GM23338 (cell line): ENCODE measurements around the gene UQCRC2. TPM values are rescaled to one million over a fixed set of nuclear protein-coding genes. Genes with fewer than 3 reads are reported as not detected.

Source experiments
- ATAC-seq: fragments of 200-7000 bp; cut with Tn5 transposase; 3 replicates; pipeline ENCODE4 v1.9.1; 2020
- DNase-seq: peaks from one replicate; pipeline ENCODE4 v3.0.0-alpha.2; 2015; ENCODE audit warnings: low spot score
- H2AFZ ChIP-seq: fragments of 200-600 bp; sonication (generic); 2 replicates; pipeline ENCODE4 v1.8.0; 2016; ENCODE audit warnings: antibody characterized with exemption, mild to moderate bottlenecking, moderate library complexity
- H3F3A ChIP-seq: fragments of 200-600 bp; sonication (generic); replicated peaks from 2 replicates; pipeline ENCODE4 v1.8.0; 2017; ENCODE audit warnings: antibody characterized with exemption, mixed run types, low read depth
- H3K27ac ChIP-seq: fragments of 200-600 bp; sonication (generic); 2 replicates; pipeline ENCODE4 v1.6.1; 2016; ENCODE audit warnings: low read depth
- H3K27me3 ChIP-seq: fragments of 200-600 bp; sonication (generic); 2 replicates; pipeline ENCODE4 v1.8.0; 2016; ENCODE audit warnings: mild to moderate bottlenecking, mixed run types, moderate library complexity; ENCODE audit not compliant: insufficient read depth
- H3K36me3 ChIP-seq: fragments of 200-600 bp; sonication (generic); 2 replicates; pipeline ENCODE4 v1.8.0; 2016; ENCODE audit warnings: mild to moderate bottlenecking; ENCODE audit not compliant: insufficient read depth
- H3K4me1 ChIP-seq: fragments of 200-600 bp; sonication (generic); 2 replicates; pipeline ENCODE4 v1.8.0; 2016; ENCODE audit warnings: mild to moderate bottlenecking, moderate library complexity; ENCODE audit not compliant: insufficient read depth
- H3K4me2 ChIP-seq: fragments of 200-600 bp; sonication (generic); 2 replicates; pipeline ENCODE4 v1.7.1; 2017; ENCODE audit warnings: mixed run types
- H3K4me3 ChIP-seq: fragments of 200-600 bp; sonication (generic); 2 replicates; pipeline ENCODE4 v1.6.1; 2016; ENCODE audit warnings: mixed run types
- H3K79me2 ChIP-seq: fragments of 200-600 bp; sonication (generic); replicated peaks from 2 replicates; pipeline ENCODE4 v1.8.0; 2017; ENCODE audit warnings: mild to moderate bottlenecking; ENCODE audit not compliant: insufficient read depth
- H3K9me2 ChIP-seq: fragments of 200-600 bp; sonication (generic); 2 replicates; pipeline ENCODE4 v1.8.0; 2017; ENCODE audit not compliant: insufficient read depth
- H4K20me1 ChIP-seq: fragments of 200-600 bp; sonication (generic); replicated peaks from 2 replicates; pipeline ENCODE4 v1.8.0; 2017; ENCODE audit warnings: mild to moderate bottlenecking; ENCODE audit not compliant: insufficient read depth
- H3K27ac Mint-ChIP-seq: 2 replicates; pipeline ENCODE4 v1.8.0; 2020; ENCODE audit warnings: inconsistent platforms, mild to moderate bottlenecking, moderate library complexity, mixed read lengths
- H3K27me3 Mint-ChIP-seq: 3 replicates; pipeline ENCODE4 v1.8.0; 2022; ENCODE audit warnings: low read depth, mild to moderate bottlenecking, moderate library complexity, mixed read lengths, inconsistent platforms; ENCODE audit not compliant: insufficient read depth, poor library complexity
- H3K36me3 Mint-ChIP-seq: 3 replicates; pipeline ENCODE4 v1.8.0; 2021; ENCODE audit warnings: low read depth, mild to moderate bottlenecking, inconsistent platforms, moderate library complexity, mixed read lengths
- H3K4me1 Mint-ChIP-seq: 3 replicates; pipeline ENCODE4 v1.8.0; 2020; ENCODE audit warnings: mild to moderate bottlenecking, inconsistent platforms, mixed read lengths
- H3K4me3 Mint-ChIP-seq: 3 replicates; pipeline ENCODE4 v1.8.0; 2021; ENCODE audit warnings: moderate library complexity, mild to moderate bottlenecking, inconsistent platforms, mixed read lengths
- H3K9me3 Mint-ChIP-seq: 3 replicates; pipeline ENCODE4 v1.8.0; 2020; ENCODE audit warnings: moderate library complexity, mild to moderate bottlenecking, inconsistent platforms, mixed read lengths
- CREB1 ChIP-seq: fragments of 250-450 bp; sonication (Bioruptor Pico); IDR thresholded peaks from 2 replicates; pipeline ENCODE4 v1.5.0; 2020; ENCODE audit warnings: low read depth, mild to moderate bottlenecking, moderate library complexity
- CTCF ChIP-seq, 2 experiments: fragments of 200-600 bp in 1 of 2; sonication (generic) in 1 of 2; conservative IDR thresholded peaks; 2 replicates each; pipeline versions ENCODE4 v1.5.1 to v1.6.1; 2016 to 2017; ENCODE audit warnings: antibody characterized with exemption in 2 of 2, low read depth in 2 of 2, mild to moderate bottlenecking in 2 of 2, moderate library complexity in 1 of 2
- ETS1 ChIP-seq: IDR thresholded peaks from 2 replicates; pipeline ENCODE4 v1.6.1; 2016; ENCODE audit warnings: antibody characterized with exemption
- EZH2 ChIP-seq: fragments of 200-600 bp; sonication (generic); IDR thresholded peaks from one replicate; pipeline ENCODE4 v1.8.0; 2017; ENCODE audit warnings: antibody characterized with exemption, mild to moderate bottlenecking, low read depth; ENCODE audit not compliant: unreplicated experiment
- EZH2phosphoT487 ChIP-seq: fragments of 200-600 bp; sonication (generic); IDR thresholded peaks from one replicate; pipeline ENCODE4 v1.8.1; 2018; ENCODE audit warnings: antibody characterized with exemption; ENCODE audit not compliant: unreplicated experiment
- JUNB ChIP-seq: IDR thresholded peaks from one replicate; pipeline ENCODE4 v1.6.1; 2016; ENCODE audit warnings: antibody characterized with exemption; ENCODE audit not compliant: unreplicated experiment
- NANOG ChIP-seq: IDR thresholded peaks from 2 replicates; pipeline ENCODE4 v1.6.1; 2016; ENCODE audit warnings: antibody characterized with exemption, borderline replicate concordance
- POLR2AphosphoS5 ChIP-seq: IDR thresholded peaks from 2 replicates; pipeline ENCODE4 v1.6.1; 2016; ENCODE audit warnings: antibody characterized with exemption, low read depth
- REST ChIP-seq: IDR thresholded peaks from one replicate; pipeline ENCODE4 v1.6.1; 2018; ENCODE audit warnings: antibody characterized with exemption; ENCODE audit not compliant: unreplicated experiment
- STAT1 ChIP-seq: IDR thresholded peaks from one replicate; pipeline ENCODE4 v1.6.1; 2016; ENCODE audit warnings: antibody characterized with exemption; ENCODE audit not compliant: unreplicated experiment
- ZNF114 ChIP-seq: fragments of 250-450 bp; sonication (Bioruptor Pico); IDR thresholded peaks from 2 replicates; pipeline ENCODE4 v1.5.0; 2020; ENCODE audit warnings: mild to moderate bottlenecking, moderate library complexity
- ZNF462 ChIP-seq: fragments of 250-450 bp; sonication (Bioruptor Pico); IDR thresholded peaks from 2 replicates; pipeline ENCODE4 v1.5.0; 2020; ENCODE audit warnings: mild to moderate bottlenecking, moderate library complexity
- polyA plus RNA-seq: library from polyadenylated mRNA; unstranded; fragments of >200 nt; fragmentation: Nextera tagmentation; extraction: Ambion mirVana; gene quantifications from 2 replicates; pipeline ENCODE4 v1.2.1, GENCODE V29; 2016
- total RNA-seq: library from RNA; depleted of rRNA; stranded (reverse); fragments of >200 nt; shearing (Covaris generic); gene quantifications from 2 replicates; pipeline ENCODE4 v1.2.3, GENCODE V29; 2014

The UQCRC2 gene
- total and polyA plus RNA-seq, 2 experiments from 2014 or later, result 88.0 to 122 TPM

GRCh38 chr16:21989751-21990150 lies 36.6 kb downstream of the UQCRC2 start (continued):
- TF ChIP-seq ZNF462 (CRISPR knock-in tag), result no peak
- TF ChIP-seq EZH2phosphoT487, result no peak
- no peak for TF ChIP-seq CREB1 (CRISPR knock-in tag)
- TF ChIP-seq STAT1, result no peak
- TF ChIP-seq NANOG, result no peak
- TF ChIP-seq POLR2AphosphoS5, result no peak

GRCh38 chr16:21990381-21990944 lies 37.3 kb downstream of the UQCRC2 start:
- peaks cover 16% of the 10 kb centered on the region for H3K4me1 Mint-ChIP-seq
- H3K9me3 Mint-ChIP-seq, result no peaks in the 10 kb centered on the region
- H3K4me1 ChIP-seq, result peaks cover 8% of the 10 kb centered on the region
- ATAC-seq (no peak), DNase-seq (no peak)
- no peaks in the 10 kb centered on the region for H3F3A ChIP-seq
- no peaks in the 10 kb centered on the region for H3K9me2 ChIP-seq
- no peaks in the 10 kb centered on the region for H3K27me3 ChIP-seq
- peaks cover 2% of the 10 kb centered on the region; the same call in 1 of the 2 replicates for H3K36me3 ChIP-seq
- H3K36me3 Mint-ChIP-seq, result no peaks in the 10 kb centered on the region; the same call in 2 of the 3 replicates
- H3K4me2 ChIP-seq, result no peak overlapping the region
- H4K20me1 ChIP-seq, result 0 out of 2 replicates have a peak, but pooled peaks cover 4% of the 10 kb centered on the region
- no peak overlapping the region for H3K27ac Mint-ChIP-seq
- H3K4me3 Mint-ChIP-seq, result no peak overlapping the region
- no peak overlapping the region for H3K27ac ChIP-seq
- H3K79me2 ChIP-seq, result no peaks in the 10 kb centered on the region
- H3K4me3 ChIP-seq, result no peak overlapping the region
- peaks cover 8% of the 10 kb centered on the region for H3K27me3 Mint-ChIP-seq
- no peak overlapping the region for H2AFZ ChIP-seq
- TF ChIP-seq ZNF114 (CRISPR knock-in tag) (no peak), CTCF (conservative IDR thresholded peaks at IDR 0.05; ENCODE audit: low read depth in 2 of 2) (no peak), POLR2AphosphoS5 (no peak), JUNB (no peak), EZH2 (no peak), NANOG (no peak), REST (no peak), CREB1 (CRISPR knock-in tag) (no peak), STAT1 (no peak), ETS1 (no peak)
